ENCODE data around the gene HHATL.

- TF ChIP-seq CTCF (conservative IDR thresholded peaks at IDR 0.05) (no peak), ZFX (IDR thresholded peaks at IDR 0.05) (no peak)
Measured at GRCh38 chr3:42655331-42655888, 47.2 kb downstream of the HHATL start.
